PC-9 (cell line): ENCODE measurements around the gene DERL3. TPM values are rescaled to one million over a fixed set of nuclear protein-coding genes. Genes with fewer than 3 reads are reported as not detected.

Experiments used
- BruUV-seq: library from RNA; stranded (reverse); fragments of 400-500 nt; replicated peaks from 2 replicates; lab custom pipeline; 2021; lab: Mats Ljungman, UMichigan
- CTCF ChIA-PET: fragments of 300-600 bp; sonication (Branson Sonifier 250); formaldehyde crosslinking; loops from one replicate; lab custom pipeline; 2022; ENCODE audit warnings: antibody characterized with exemption; lab: Charles Lee
- POLR2A ChIA-PET: fragments of 300-600 bp; sonication (Branson Sonifier 250); formaldehyde crosslinking; loops from one replicate; lab custom pipeline; 2022; ENCODE audit warnings: antibody characterized with exemption; ENCODE audit not compliant: unreplicated experiment; lab: Charles Lee
- DNase-seq, 2 experiments: peaks; one replicate each; pipeline versions ENCODE4 v3.0.0 to v3.0.0-alpha.2; 2015 to 2022; ENCODE audit warnings: mixed read lengths in 1 of 2
- H2AFZ ChIP-seq: fragments of 200-600 bp; sonication (generic); 2 replicates; pipeline ENCODE4 v1.8.1; 2017; ENCODE audit warnings: antibody characterized with exemption
- H3F3A ChIP-seq: fragments of 200-600 bp; sonication (generic); 2 replicates; pipeline ENCODE4 v1.8.1; 2017; ENCODE audit warnings: antibody characterized with exemption, mild to moderate bottlenecking, low read depth; ENCODE audit not compliant: insufficient read depth
- H3K27ac ChIP-seq: fragments of 200-600 bp; sonication (generic); 2 replicates; pipeline ENCODE4 v1.6.1; 2016; ENCODE audit warnings: mixed run types
- H3K27me3 ChIP-seq: fragments of 200-600 bp; sonication (generic); 2 replicates; pipeline ENCODE4 v1.6.1; 2016; ENCODE audit warnings: low read depth, mixed run types; ENCODE audit not compliant: insufficient read depth
- H3K36me3 ChIP-seq: fragments of 200-600 bp; sonication (generic); 2 replicates; pipeline ENCODE4 v1.6.1; 2016; ENCODE audit warnings: low read depth, mixed run types
- H3K4me1 ChIP-seq: fragments of 200-600 bp; sonication (generic); replicated peaks from 2 replicates; pipeline ENCODE4 v1.6.1; 2016; ENCODE audit warnings: mixed run types; ENCODE audit not compliant: insufficient read depth
- H3K4me2 ChIP-seq: fragments of 200-600 bp; sonication (generic); 2 replicates; pipeline ENCODE4 v1.6.1; 2017; ENCODE audit warnings: mixed run types
- H3K4me3 ChIP-seq: fragments of 200-600 bp; sonication (generic); 2 replicates; pipeline ENCODE4 v1.6.1; 2016; ENCODE audit warnings: mixed run types
- H3K79me2 ChIP-seq: fragments of 200-600 bp; sonication (generic); 2 replicates; pipeline ENCODE4 v1.6.1; 2017; ENCODE audit warnings: low read depth, mixed run types
- H3K9me2 ChIP-seq: fragments of 200-600 bp; sonication (generic); 2 replicates; pipeline ENCODE4 v1.8.1; 2017; ENCODE audit warnings: mild to moderate bottlenecking; ENCODE audit not compliant: insufficient read depth
- H3K9me3 ChIP-seq: fragments of 200-600 bp; sonication (generic); 2 replicates; pipeline ENCODE4 v1.8.1; 2016; ENCODE audit warnings: low read depth; ENCODE audit not compliant: insufficient read depth
- H4K20me1 ChIP-seq: fragments of 200-600 bp; sonication (generic); 2 replicates; pipeline ENCODE4 v1.8.1; 2017; ENCODE audit not compliant: insufficient read depth
- CTCF ChIP-seq: fragments of 200-600 bp; sonication (generic); conservative IDR thresholded peaks from 2 replicates; pipeline ENCODE4 v1.6.1; 2017; ENCODE audit warnings: mixed run types, antibody characterized with exemption, mild to moderate bottlenecking, moderate library complexity
- EZH2 ChIP-seq: fragments of 200-600 bp; sonication (generic); IDR thresholded peaks from 2 replicates; pipeline ENCODE4 v1.8.0; 2017; ENCODE audit warnings: antibody characterized with exemption, low read depth
- intact Hi-C: fragments of 100-400 bp; cut with micrococcal nuclease; formaldehyde crosslinking; loops from one replicate; pipeline ENCODE4 v1.10.0; 2022; ENCODE audit not compliant: unreplicated experiment
- total RNA-seq: library from RNA; stranded (reverse); gene quantifications from 2 replicates; pipeline ENCODE4 v1.2.3, GENCODE V29; 2021

The DERL3 gene
- total RNA-seq, 1 experiment from 2014 or later, result 0.41 TPM

DNA sequence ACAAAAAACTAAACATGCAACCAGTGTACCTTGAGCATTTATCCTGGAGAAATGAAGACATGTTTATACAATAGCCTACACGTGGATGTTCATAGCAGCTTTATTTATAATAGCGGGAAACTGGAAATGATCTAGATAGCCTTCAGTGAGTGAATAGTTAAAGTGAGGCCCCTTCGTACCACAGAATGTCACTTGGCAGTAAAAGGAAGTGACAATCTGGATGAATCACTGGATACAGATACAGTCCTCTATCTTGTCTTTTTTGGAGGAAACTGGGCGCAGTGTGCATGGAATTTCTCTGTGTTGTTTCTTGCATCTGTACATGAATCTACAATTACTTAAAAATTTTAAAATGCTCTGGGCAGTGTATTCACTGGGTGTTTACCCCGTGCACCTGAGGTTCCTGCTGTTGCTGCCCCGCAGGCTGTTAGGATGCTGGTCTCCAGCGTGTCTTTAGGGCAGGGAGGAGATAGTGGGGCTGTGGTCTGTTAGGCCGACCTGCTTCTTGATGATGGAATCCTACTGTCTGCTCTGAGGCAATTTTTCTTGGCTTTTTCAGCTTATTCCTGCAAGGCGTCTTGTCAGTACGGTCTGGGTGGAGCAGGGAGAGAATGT lies 23.2 kb downstream of the DERL3 start:
- DNase-seq, result no peak
- H3K27me3 ChIP-seq, result no peaks in the 10 kb centered on the region
- no peaks in the 10 kb centered on the region for H3K9me3 ChIP-seq
- ChIA-PET CTCF (no interaction called here), POLR2A (no interaction called here)
- BruUV-seq, result no TSS peak
- no peak for TF ChIP-seq CTCF
- no peak for TF ChIP-seq EZH2
- H3K79me2 ChIP-seq, result no peaks in the 10 kb centered on the region
- H4K20me1 ChIP-seq, result no peaks in the 10 kb centered on the region; the same call in 1 of the 2 replicates
- H3F3A ChIP-seq, result peaks cover 5% of the 10 kb centered on the region; the same call in 1 of the 2 replicates
- no peak overlapping the region for H3K27ac ChIP-seq
- H3K4me1 ChIP-seq, result no peaks in the 10 kb centered on the region
- H2AFZ ChIP-seq, result no peak overlapping the region
- no peak overlapping the region for H3K4me3 ChIP-seq
- H3K36me3 ChIP-seq, result peaks cover 15% of the 10 kb centered on the region
- intact Hi-C loops, result no loop called here
- H3K4me2 ChIP-seq, result no peak overlapping the region
- no peaks in the 10 kb centered on the region; the same call in 1 of the 2 replicates for H3K9me2 ChIP-seq

- CTCF ChIA-PET, result interaction anchor here (0.6 kb wide), 1 partner anchor 82 kb away, joined by 3 read pairs; the partner anchor contains the start of gene MIF
- no peak overlapping the region for H3K4me2 ChIP-seq
- H4K20me1 ChIP-seq, result no peaks in the 10 kb centered on the region; the same call in 1 of the 2 replicates
- POLR2A ChIA-PET, result no interaction called here
- BruUV-seq, result no TSS peak
- peaks cover 6% of the 10 kb centered on the region; the same call in 1 of the 2 replicates for H3F3A ChIP-seq
- no peak overlapping the region for H3K4me3 ChIP-seq
- no peaks in the 10 kb centered on the region; the same call in 1 of the 2 replicates for H3K9me2 ChIP-seq
- H3K4me1 ChIP-seq, result no peaks in the 10 kb centered on the region
- H3K9me3 ChIP-seq, result no peaks in the 10 kb centered on the region
- H3K79me2 ChIP-seq, result no peaks in the 10 kb centered on the region
- intact Hi-C loops, result no loop called here
- H3K36me3 ChIP-seq, result peaks cover 10% of the 10 kb centered on the region; the same call in 1 of the 2 replicates
- TF ChIP-seq CTCF (no peak), EZH2 (no peak)
- no peaks in the 10 kb centered on the region for H3K27me3 ChIP-seq
- no peak overlapping the region for H2AFZ ChIP-seq
- no peak overlapping the region for H3K27ac ChIP-seq
- DNase-seq, result no peak
Measured at GRCh38 chr22:23812378-23812777, 26.4 kb downstream of the DERL3 start.

- 0 out of 2 replicates have a peak, but pooled peaks cover 6% of the 10 kb centered on the region for H3F3A ChIP-seq
- no peaks in the 10 kb centered on the region for H3K27me3 ChIP-seq
- DNase-seq, result no peak
- no TSS peak for BruUV-seq
- no peak overlapping the region for H3K4me2 ChIP-seq
- CTCF ChIA-PET, result no interaction called here
- H2AFZ ChIP-seq, result no peak overlapping the region
- no peaks in the 10 kb centered on the region; the same call in 1 of the 2 replicates for H4K20me1 ChIP-seq
- H3K79me2 ChIP-seq, result no peaks in the 10 kb centered on the region
- no peaks in the 10 kb centered on the region for H3K4me1 ChIP-seq
- TF ChIP-seq CTCF (no peak), EZH2 (no peak)
- no peak overlapping the region for H3K27ac ChIP-seq
- intact Hi-C loops, result no loop called here
- no peaks in the 10 kb centered on the region for H3K9me3 ChIP-seq
- H3K36me3 ChIP-seq, result 0 out of 2 replicates have a peak, but pooled peaks cover 11% of the 10 kb centered on the region
- no peak overlapping the region for H3K4me3 ChIP-seq
- POLR2A ChIA-PET, result no interaction called here
- no peaks in the 10 kb centered on the region for H3K9me2 ChIP-seq
Measured at GRCh38 chr22:23806837-23807236, 32.0 kb downstream of the DERL3 start.
